ENCODE data around the gene FBXO15. TPM values are rescaled to one million over a fixed set of nuclear protein-coding genes. Genes with fewer than 3 reads are reported as not detected.
A peak's percentile ranks its signal among the peaks of the same experiment; 100 is the strongest.

Gene FBXO15, protein sequence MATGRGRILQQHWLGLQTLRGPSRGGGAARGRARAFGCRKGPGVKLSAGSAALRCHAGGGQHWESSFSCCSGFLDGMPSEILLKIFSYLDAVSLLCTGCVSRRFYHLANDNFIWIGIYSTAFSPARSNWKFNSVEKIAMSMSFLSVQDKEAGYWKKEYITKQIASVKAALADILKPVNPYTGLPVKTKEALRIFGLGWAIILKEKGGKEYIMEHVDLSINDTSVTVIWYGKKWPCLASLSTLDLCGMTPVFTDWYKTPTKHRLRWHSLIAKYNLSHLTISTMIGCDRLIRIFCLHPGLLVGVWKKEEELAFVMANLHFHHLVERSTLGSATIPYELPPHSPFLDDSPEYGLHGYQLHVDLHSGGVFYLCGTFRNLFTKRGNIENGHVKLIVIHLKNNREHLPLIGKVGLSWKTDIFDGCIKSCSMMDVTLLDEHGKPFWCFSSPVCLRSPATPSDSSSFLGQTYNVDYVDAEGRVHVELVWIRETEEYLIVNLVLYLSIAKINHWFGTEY
- polyA plus RNA-seq (2013, experiment 1 of 2) = 1.8 TPM
- polyA plus RNA-seq (2013, experiment 2 of 2) = 2.9 TPM

DNA sequence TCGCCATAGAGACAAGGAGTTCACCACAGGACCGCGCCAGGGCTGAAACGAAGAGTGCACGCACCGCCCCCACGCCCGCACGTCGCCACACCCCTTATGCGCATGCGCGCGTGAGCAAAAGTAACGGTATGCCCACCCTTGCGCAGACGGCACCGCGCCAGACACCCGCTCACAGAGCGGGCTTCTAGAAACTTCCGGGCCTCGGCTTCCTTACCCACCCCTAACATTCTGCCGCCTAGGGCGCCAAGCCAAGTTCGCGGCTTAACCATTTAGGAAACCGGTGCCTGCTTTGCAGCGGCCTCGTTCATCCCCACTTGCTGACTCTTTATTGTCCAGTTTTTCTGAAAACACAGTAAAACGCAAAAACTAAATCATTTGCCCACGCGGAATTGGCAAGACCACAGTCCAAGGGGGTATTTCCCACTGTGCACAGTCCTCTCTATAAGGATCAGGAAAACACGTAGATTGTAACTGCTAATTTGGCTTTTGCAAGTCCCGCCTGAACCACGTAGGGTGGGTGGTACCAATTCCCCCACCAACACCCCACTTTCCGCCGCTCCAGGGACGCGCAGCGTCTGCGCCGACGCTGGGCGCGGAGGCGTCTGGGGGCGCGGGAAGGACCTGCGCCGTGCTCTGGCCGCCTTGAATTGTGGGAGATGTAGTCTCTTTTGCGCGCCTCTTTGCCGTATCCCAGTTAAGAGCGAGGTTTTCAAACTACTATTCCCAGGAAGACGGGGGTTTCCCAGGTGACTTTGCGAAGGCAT lies at the start of gene FBXO15, which contains the start of gene TIMM21:
FBXO15 (minus strand) TSS at position 56 of the 764 bp plus-strand sequence; CDS start at position 7, 49 bp downstream.
TIMM21 (plus strand) TSS at position 745 of the 764 bp plus-strand sequence. CDS start 286 bp downstream, outside the sequence.
- Histone ChIP-seq H3K9me3 (ENCODE audit: insufficient read depth, low read depth, low read length) (no peaks in the 10 kb centered on the region), H3K4me1 (ENCODE audit: insufficient read depth, low read length) (peaks cover 9% of the 10 kb centered on the region; the same call in 1 of the 2 replicates), H3K4me3 (ENCODE audit: low read length) (peak within 1 kb of the TSS; percentile 78), H3K36me3 (ENCODE audit: insufficient read depth, low read length) (peaks cover 11% of the 10 kb centered on the region), H3K9ac (ENCODE audit: low read depth, low read length) (peak within 1 kb of the TSS; percentile 84), H3K27me3 (ENCODE audit: insufficient read depth, low read length) (peaks cover 7% of the 10 kb centered on the region; the same call in 1 of the 2 replicates), H3K27ac (ENCODE audit: low read depth, low read length) (peak within 1 kb of the TSS; percentile 87)
- under 1% methylated on average over 58 of the region's 58 CpGs for WGBS

GRCh38 chr18:74196220-74197119 lies 48.8 kb upstream of the FBXO15 start:
- Histone ChIP-seq H3K9me3 (ENCODE audit: insufficient read depth, low read depth, low read length) (no peaks in the 10 kb centered on the region), H3K36me3 (ENCODE audit: insufficient read depth, low read length) (no peaks in the 10 kb centered on the region), H3K9ac (ENCODE audit: low read depth, low read length) (no peak overlapping the region), H3K4me1 (ENCODE audit: insufficient read depth, low read length) (peaks cover 6% of the 10 kb centered on the region), H3K4me3 (ENCODE audit: low read length) (peak overlapping the region; percentile 35; the same call in 1 of the 2 replicates), H3K27ac (ENCODE audit: low read depth, low read length) (no peak overlapping the region), H3K27me3 (ENCODE audit: insufficient read depth, low read length) (no peaks in the 10 kb centered on the region)
- 24% methylated on average over 9 of the region's 9 CpGs for WGBS

GRCh38 chr18:74194691-74195090 lies 47.1 kb upstream of the FBXO15 start:
- Histone ChIP-seq H3K27me3 (ENCODE audit: insufficient read depth, low read length) (no peaks in the 10 kb centered on the region), H3K4me3 (ENCODE audit: low read length) (no peak overlapping the region), H3K36me3 (ENCODE audit: insufficient read depth, low read length) (no peaks in the 10 kb centered on the region), H3K9me3 (ENCODE audit: insufficient read depth, low read depth, low read length) (no peaks in the 10 kb centered on the region), H3K4me1 (ENCODE audit: insufficient read depth, low read length) (peaks cover 6% of the 10 kb centered on the region), H3K27ac (ENCODE audit: low read depth, low read length) (no peak overlapping the region), H3K9ac (ENCODE audit: low read depth, low read length) (no peak overlapping the region)
- 62% methylated on average over 3 of the region's 3 CpGs for WGBS

DNA sequence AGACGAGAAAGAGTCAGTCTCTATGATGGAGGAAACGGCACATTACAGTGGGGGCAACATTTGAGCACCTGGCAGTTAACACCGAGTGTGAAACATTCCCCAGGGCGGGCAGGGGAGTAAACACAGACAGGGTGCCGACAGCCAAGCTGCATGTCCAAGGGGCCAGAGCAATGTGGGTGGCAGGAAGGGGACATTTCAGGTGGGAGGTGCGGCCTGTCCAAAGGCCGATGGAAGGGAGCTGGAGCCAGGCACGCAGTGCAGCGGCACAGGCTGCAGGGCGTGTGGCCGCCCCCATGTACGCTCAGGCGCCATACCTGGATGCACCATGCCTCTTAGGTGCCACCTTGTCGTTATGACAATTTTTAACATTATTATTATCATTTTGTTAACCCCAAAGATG lies 43.9 kb upstream of the FBXO15 start:
- H3K4me3 ChIP-seq (ENCODE audit: low read length) = no peak overlapping the region
- no peak overlapping the region for H3K9ac ChIP-seq (ENCODE audit: low read depth, low read length)
- 82% methylated on average over 13 of the region's 14 CpGs for WGBS
- H3K36me3 ChIP-seq (ENCODE audit: insufficient read depth, low read length) = no peaks in the 10 kb centered on the region
- no peaks in the 10 kb centered on the region for H3K9me3 ChIP-seq (ENCODE audit: insufficient read depth, low read depth, low read length)
- peaks cover 1% of the 10 kb centered on the region for H3K4me1 ChIP-seq (ENCODE audit: insufficient read depth, low read length)
- H3K27me3 ChIP-seq (ENCODE audit: insufficient read depth, low read length) = no peaks in the 10 kb centered on the region
- H3K27ac ChIP-seq (ENCODE audit: low read depth, low read length) = no peak overlapping the region

DNA sequence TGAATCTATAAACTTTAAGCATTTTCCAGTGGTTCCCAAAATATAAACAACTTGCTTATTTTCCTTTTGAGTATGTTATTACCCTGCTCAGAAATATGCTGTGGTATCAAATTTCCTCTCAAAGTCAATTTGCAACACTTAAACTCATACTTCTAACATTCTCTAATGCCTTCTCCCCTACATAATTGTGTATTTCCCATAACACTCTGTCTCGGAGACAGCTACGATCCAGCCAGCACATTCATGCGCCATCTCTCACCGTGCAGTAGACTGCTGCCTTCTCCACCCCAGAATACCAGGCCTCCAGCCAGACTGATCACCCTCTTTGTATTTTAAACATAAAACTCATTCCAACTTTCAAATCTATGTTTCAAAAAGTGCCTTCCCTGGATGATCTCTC lies 42.5 kb upstream of the FBXO15 start:
- H3K4me3 ChIP-seq (ENCODE audit: low read length) = no peak overlapping the region
- no peaks in the 10 kb centered on the region for H3K36me3 ChIP-seq (ENCODE audit: insufficient read depth, low read length)
- H3K9me3 ChIP-seq (ENCODE audit: insufficient read depth, low read depth, low read length) = no peaks in the 10 kb centered on the region
- 71% methylated on average over 4 of the region's 4 CpGs for WGBS
- no peak overlapping the region for H3K27ac ChIP-seq (ENCODE audit: low read depth, low read length)
- H3K27me3 ChIP-seq (ENCODE audit: insufficient read depth, low read length) = no peaks in the 10 kb centered on the region
- no peak overlapping the region for H3K9ac ChIP-seq (ENCODE audit: low read depth, low read length)
- H3K4me1 ChIP-seq (ENCODE audit: insufficient read depth, low read length) = peaks cover 8% of the 10 kb centered on the region

GRCh38 chr18:74186661-74187060 lies 39.0 kb upstream of the FBXO15 start:
- Histone ChIP-seq H3K27me3 (ENCODE audit: insufficient read depth, low read length) (no peaks in the 10 kb centered on the region), H3K27ac (ENCODE audit: low read depth, low read length) (no peak overlapping the region), H3K4me1 (ENCODE audit: insufficient read depth, low read length) (peaks cover 26% of the 10 kb centered on the region), H3K9me3 (ENCODE audit: insufficient read depth, low read depth, low read length) (no peaks in the 10 kb centered on the region), H3K36me3 (ENCODE audit: insufficient read depth, low read length) (no peaks in the 10 kb centered on the region), H3K9ac (ENCODE audit: low read depth, low read length) (no peak overlapping the region), H3K4me3 (ENCODE audit: low read length) (no peak overlapping the region)
- 92% methylated on average over 3 of the region's 3 CpGs for WGBS

- no peaks in the 10 kb centered on the region for H3K27me3 ChIP-seq (ENCODE audit: insufficient read depth, low read length)
- no peaks in the 10 kb centered on the region for H3K9me3 ChIP-seq (ENCODE audit: insufficient read depth, low read depth, low read length)
- no peaks in the 10 kb centered on the region for H3K36me3 ChIP-seq (ENCODE audit: insufficient read depth, low read length)
- H3K27ac ChIP-seq (ENCODE audit: low read depth, low read length) = no peak overlapping the region
- peaks cover 26% of the 10 kb centered on the region for H3K4me1 ChIP-seq (ENCODE audit: insufficient read depth, low read length)
- 94% methylated on average over 2 of the region's 2 CpGs for WGBS
- no peak overlapping the region for H3K9ac ChIP-seq (ENCODE audit: low read depth, low read length)
- no peak overlapping the region for H3K4me3 ChIP-seq (ENCODE audit: low read length)
Measured at GRCh38 chr18:74185860-74186259, 38.2 kb upstream of the FBXO15 start.

DNA sequence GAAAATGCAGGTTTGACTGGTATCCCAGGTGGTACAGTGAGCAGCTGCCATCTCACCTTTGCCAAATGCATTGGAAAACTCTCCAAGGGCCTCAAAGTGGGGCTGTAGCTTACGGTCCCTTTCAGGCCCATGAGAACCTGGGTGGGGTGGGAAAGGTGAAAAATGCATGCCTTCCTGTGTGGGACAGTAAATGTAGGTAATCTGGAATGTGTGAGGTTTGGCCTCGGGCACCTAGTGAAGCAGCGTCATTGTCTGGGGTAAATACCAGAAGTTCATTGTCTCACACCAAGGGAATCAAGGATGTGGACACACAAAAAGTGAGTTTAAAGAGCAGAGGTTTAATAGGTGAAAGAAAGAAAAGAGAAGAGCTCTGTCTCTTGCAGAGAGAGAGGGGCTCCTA lies 37.2 kb upstream of the FBXO15 start:
- no peaks in the 10 kb centered on the region for H3K36me3 ChIP-seq (ENCODE audit: insufficient read depth, low read length)
- no peak overlapping the region; the same call in 1 of the 2 replicates for H3K27ac ChIP-seq (ENCODE audit: low read depth, low read length)
- 61% methylated on average over 3 of the region's 3 CpGs for WGBS
- no peaks in the 10 kb centered on the region for H3K9me3 ChIP-seq (ENCODE audit: insufficient read depth, low read depth, low read length)
- H3K9ac ChIP-seq (ENCODE audit: low read depth, low read length) = no peak overlapping the region
- no peak overlapping the region for H3K4me3 ChIP-seq (ENCODE audit: low read length)
- peaks cover 26% of the 10 kb centered on the region for H3K4me1 ChIP-seq (ENCODE audit: insufficient read depth, low read length)
- no peaks in the 10 kb centered on the region for H3K27me3 ChIP-seq (ENCODE audit: insufficient read depth, low read length)

GRCh38 chr18:74183130-74183529 lies 35.5 kb upstream of the FBXO15 start:
- WGBS = 76% methylated on average over 3 of the region's 3 CpGs
- H3K36me3 ChIP-seq (ENCODE audit: insufficient read depth, low read length) = no peaks in the 10 kb centered on the region
- H3K27ac ChIP-seq (ENCODE audit: low read depth, low read length) = no peak overlapping the region
- H3K4me1 ChIP-seq (ENCODE audit: insufficient read depth, low read length) = peaks cover 26% of the 10 kb centered on the region
- H3K9ac ChIP-seq (ENCODE audit: low read depth, low read length) = no peak overlapping the region
- H3K9me3 ChIP-seq (ENCODE audit: insufficient read depth, low read depth, low read length) = no peaks in the 10 kb centered on the region
- no peak overlapping the region for H3K4me3 ChIP-seq (ENCODE audit: low read length)
- H3K27me3 ChIP-seq (ENCODE audit: insufficient read depth, low read length) = no peaks in the 10 kb centered on the region

- Histone ChIP-seq H3K4me1 (ENCODE audit: insufficient read depth, low read length) (peaks cover 26% of the 10 kb centered on the region), H3K4me3 (ENCODE audit: low read length) (no peak overlapping the region), H3K9me3 (ENCODE audit: insufficient read depth, low read depth, low read length) (no peaks in the 10 kb centered on the region), H3K36me3 (ENCODE audit: insufficient read depth, low read length) (no peaks in the 10 kb centered on the region), H3K27me3 (ENCODE audit: insufficient read depth, low read length) (no peaks in the 10 kb centered on the region), H3K27ac (ENCODE audit: low read depth, low read length) (no peak overlapping the region), H3K9ac (ENCODE audit: low read depth, low read length) (no peak overlapping the region)
- WGBS = 94% methylated on average over 19 of the region's 19 CpGs
Measured at GRCh38 chr18:74182335-74182734, 34.7 kb upstream of the FBXO15 start.

Data from HUES64 (cell line).